ENCODE results near the gene WDR86.

WDR86 gene

DNA sequence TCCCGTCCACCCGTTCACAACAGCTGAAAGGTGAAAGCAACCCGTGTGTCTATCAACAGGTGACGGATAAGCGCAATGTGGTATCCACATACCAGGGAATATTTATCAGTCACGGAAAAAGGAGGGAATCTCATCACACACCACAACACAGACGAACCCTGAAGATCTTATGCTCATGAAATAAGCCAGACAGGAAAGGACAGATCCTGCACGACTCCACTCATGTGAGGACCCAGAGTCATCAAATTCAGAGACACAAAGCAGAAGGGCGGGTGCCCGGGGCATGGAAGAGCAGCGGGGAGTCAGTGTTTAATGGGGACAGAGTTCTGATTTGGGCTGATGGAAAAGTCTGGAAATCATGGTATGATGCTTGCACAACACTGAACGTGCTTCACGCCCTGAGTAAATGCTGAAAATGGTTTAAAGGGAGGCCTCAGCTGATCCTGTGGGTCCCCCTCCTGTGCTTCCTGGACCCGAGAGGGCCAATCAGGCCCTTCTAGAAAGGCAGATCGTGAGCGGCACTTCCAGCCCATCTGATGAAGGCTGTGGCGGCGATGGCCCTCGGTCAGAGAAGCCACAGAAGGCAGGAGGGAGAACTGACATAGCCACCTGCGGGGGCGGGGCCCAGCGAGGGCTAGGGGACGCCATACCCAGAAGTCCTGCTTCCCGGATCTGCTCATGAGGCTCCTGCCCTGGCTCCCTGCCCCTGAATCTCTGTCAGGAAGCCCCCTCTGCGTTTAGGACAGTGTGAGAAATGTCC is 19.1 kb downstream of the WDR86 start:
- DNase-seq, result no peak

DNA sequence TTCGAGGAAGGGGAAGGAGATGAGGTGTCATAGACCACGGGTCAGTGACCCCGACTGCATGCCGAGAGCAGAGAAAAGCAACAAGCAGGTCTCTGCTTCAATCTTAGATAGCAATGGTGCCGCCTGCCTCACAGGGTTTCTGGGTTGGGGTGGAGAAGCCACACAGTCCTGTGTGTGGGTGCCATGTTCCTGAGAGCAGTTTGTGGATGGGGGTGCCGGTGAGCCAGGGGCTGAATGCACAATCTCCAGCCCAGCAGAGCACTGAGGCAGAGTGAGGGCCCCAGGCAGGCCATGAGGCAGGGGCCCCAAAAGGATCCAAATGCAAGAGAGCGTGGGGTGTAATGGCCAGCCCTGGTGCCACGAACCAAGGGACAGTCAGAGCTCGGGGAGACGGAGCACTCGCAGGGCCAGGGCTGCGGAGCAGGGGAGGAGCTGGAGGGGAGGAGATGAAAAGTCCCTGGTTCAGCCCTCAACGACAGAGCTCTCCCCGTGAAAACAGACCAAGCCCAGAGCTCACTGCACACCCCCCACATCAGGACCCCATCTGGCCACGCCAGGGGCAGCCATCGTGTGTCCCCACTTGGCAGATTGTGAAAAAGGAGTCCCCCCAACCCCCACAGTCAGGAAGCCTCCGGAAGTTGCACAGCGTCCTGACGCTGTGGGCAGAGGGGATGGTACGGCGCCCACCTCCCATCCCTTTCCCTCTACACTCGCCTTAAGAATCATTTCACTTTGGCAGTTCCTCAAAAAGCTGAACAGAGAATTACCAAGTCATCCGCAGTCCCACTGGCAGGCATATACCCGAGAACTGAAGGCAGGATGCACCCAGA is 19.9 kb downstream of the WDR86 start:
- DNase-seq, result no peak

DNA sequence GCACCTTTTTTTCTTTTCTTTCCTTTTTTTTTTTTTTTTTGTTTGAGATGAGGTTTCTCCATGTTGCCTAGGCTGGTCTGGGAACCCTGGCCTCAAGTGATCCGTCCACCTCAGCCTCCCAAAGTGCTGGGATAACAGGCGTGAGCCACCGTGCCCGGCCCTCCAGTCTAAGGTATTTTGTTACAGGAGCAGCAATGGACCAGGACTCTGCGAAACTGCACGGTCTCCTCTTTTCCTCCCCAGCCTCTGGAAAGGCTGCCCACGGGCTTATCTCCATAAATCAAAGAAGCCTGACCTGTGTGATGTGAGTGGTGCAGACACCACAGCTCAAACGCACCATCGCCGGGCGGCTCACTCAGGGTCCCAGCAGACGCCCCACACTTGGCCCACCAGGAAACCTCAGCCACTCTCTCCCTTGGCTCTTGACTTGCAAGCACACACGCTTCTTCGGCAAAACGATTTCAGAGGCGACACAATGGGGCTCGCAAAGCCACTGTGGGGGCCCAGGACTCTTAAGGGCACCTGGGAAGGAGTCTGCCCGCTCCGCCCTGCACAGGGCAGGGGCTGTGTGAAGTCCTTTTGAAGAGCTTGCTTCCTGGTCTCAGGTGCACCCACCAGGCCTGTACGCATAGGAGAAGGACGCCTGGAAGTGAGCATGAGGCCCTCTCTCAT is 20.6 kb downstream of the WDR86 start:
- no peak for DNase-seq

DNA sequence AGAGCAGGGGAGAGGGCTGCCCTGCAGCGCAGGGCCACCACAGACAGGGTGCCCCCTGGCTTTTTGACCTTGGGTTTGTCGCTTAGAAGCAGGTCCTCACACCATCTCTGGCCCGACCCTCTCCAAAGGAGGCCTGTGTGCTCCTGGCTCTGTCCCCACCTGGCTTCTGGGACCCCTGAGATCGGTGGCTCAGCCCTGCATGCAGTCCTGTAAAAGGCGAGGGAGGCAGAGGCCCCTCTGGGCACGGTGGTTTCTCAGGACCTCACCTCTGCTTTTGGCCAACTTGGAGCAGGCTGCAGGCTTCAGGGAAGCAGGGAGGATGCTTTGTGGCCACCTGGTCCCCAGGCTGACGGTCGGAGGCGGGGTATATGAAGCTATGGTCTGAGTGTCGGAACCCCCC is 21.4 kb downstream of the WDR86 start:
- DNase-seq, result no peak

DNA sequence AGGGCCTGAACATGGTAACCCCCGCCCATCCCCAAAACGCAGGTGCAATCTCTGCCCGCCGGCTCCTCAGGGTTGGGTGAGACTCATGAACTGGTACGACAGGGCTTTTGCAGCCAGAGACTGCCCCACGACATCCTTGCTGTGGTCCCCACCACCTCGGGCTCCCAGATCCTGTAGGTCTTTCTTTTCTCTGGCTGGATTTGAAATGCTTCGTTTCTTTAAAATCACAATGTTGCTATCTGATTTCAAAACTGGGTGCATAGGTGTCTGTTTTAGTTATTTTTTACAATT is 21.9 kb downstream of the WDR86 start:
- no peak for DNase-seq

DNA sequence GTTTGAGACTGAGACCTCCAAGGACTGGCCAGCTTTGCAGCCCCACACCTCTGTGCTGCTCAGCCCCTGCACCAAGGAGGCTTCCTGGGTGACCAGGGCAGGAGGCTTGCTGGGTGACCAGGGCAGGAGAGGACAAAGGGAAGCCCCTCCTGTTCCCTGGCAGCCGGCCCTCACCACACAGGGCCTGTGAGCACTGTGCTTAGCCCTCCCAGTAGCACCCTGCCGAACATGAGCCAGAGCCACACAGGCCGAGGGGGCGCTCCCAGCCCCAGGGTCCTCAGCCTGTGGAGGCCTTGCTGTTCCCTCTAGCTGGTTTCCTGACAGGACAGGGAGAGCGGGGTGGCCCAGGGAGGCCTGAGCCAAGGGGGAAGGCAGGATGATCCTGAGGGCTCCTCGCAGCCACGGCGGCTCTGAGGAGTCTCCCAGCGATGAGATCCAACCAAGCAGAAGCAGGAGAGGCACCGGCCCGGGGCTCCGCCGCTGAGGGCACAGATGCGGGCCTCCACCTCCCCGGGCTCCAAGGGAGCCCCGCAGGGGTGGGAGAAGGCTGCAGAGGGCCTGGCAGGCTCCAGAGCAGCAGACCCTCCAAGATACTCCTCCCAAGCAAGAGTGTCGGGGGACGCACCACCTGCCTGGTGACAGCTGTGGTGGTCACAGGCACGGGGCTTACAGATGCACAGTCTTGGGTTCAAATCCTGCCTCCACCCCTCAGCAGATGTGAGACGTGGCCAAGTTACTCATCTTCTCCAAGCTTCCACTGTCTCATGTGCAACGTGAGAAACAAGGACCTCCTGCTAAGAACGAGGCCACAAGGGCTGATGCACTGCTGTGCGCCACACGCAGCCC is 22.5 kb downstream of the WDR86 start:
- no peak for DNase-seq

DNA sequence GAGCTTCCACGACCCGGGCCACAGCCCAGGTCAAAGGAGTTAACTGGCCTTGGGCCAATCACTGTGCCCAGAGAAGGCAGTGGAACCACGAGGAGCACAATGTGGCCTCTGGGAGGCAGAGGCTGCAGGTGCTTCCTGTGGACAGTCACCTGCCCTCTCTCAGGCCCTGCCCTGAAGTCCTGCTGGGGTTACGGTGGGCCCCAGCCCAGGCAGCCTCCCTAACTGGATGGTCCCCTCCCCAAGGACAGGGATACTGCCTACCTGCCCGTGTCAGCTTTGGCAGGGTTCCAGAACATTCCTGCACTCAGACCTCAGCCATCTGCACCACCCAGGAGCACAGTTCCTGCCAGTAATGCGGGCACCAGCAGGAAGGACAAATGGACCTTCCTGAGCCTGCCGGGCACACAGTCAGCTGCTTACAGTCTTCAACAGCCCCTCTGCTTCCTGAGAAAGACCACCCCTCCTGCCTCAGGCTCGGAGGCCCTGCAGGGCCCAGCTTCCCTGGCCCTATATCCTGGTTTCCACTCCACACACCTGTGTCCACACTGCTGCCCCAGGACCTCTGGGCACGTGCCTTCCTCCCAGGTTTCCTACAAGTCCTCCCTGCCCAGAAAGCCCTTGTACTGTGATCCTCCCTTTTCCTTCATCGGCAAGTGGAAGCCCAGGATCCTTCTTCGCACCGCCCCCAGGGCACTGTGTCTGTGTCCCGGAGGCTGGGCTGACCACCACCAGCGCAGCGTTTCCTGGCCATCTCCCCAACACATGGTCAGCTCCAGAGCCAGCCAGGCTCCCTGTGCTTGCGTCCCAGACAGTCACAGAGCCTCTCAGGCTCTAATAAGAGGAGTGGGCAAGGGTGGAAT is 23.3 kb downstream of the WDR86 start:
- no peak for DNase-seq

DNA sequence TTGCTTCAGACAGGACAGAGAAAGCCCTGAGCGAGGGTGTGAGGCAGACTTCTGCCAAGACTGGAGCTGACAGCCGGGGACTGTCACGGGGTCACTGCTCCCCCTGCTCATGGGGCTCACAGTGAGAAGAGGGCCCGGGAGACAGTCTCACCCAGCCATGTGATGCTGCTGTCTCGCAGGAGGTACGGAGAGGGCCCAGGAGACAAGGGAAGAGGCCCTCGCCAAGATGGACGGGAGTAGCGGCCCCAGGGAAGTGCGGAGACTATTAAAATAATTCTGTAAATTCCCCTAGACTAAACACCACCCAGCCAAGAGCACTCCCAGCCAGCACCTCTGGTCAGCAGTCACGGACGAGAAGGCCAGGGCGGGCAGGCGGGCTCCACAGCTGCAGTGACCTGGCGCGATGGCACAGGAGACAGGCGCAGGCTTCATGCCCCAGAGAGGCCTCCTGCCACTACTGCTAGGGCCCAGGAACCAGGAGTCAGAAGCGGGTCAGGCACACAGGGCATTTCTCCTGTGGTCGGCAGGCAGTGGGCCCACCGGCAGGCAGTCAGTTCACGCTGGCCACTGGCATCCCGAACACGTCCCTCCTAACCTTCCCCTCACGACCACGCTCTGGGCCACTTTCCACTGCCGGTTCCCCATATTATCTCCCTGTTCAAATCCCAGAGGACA is 24.1 kb downstream of the WDR86 start:
- no peak for DNase-seq

DNA sequence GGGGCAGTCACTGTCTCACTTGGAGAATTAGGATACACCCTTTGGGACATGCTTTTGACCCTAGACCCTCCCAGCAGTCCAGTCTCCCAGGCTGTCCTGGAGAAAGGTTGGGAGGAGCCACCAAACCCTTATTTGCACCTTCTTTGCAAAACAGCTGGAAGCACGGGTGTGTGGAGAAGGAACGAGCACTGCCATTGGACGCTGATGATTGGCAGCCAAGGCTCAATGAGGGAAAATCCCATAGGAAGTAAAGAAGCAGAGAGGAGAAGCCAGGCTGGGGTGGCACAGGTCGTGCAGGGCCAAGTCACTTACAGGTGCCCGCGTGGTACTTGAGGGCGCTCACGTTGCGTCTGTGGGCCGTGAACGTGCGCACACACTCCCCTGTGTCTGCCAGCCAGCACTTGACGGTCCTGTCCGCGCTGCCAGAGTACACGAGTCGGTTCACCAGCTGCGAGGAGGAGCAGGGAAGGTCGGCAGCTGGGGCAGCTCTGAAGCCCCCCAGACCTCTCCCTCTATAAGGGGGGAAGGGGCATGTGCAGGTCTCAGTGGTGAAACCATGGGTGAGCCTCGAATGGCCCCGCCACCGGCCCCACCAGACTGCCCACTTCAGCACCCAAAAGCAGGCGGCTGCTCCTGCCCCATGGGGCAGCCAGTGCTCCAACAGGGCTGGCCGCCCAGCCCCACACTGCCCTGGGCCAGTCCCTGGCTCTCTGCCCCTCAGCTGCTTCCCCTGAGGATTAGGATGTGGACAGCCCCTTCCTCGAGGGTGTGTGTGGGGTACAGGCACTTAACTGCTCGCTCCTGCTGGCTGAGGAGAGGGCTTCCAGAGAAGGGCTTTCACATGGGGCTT is 24.8 kb downstream of the WDR86 start:
- no peak for DNase-seq

DNA sequence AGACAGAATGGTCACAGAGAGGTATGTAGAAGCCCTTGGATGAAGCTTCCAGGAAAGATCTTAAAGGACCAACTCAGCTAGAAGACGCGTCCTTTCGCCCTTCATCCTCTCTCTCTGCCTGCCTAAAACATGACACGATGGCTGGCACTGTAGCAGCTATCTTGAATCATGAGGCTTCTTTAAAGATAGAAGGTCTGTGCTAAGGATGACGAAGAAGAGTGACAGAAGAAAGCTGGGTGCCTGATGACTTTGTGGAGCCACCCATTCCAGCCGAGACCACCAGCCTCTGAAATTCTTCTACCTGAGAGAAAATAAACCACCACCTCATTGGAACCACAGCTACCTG is 25.5 kb downstream of the WDR86 start:
- DNase-seq, result no peak

DNA sequence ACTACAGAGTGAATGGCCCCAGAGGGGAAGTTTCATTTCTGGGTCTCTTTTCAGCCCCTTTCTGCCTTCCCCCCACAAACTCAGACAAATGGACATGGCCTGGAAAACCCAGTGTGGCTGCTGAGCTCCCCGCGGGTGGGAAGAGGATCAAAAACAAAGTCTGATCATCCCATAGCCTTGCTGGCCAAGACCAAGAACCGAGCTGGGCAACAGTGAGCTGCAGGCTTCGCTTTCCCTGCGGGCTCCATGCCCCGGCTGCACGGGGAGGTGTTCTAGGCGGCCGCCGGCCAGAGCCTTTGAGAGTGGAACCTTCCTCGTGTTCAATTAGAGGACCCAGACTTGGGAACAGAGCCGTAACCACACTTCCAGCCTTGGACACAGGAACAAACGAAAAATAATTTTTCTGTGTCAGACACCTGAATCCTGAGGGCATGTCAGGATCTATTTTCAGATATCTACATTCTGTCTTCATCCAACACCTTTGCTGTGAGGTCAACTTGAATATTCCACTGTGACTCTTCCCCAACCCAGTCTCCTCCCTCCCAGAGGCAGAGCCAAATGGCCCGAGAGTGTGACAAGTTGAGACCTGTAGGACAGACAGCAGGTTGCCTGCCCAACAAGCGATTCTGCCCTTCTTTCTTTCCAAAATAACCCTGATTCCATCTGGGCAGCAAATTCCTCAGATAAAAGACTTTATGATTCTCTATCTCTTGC is 26.0 kb downstream of the WDR86 start:
- no peak for DNase-seq

DNA sequence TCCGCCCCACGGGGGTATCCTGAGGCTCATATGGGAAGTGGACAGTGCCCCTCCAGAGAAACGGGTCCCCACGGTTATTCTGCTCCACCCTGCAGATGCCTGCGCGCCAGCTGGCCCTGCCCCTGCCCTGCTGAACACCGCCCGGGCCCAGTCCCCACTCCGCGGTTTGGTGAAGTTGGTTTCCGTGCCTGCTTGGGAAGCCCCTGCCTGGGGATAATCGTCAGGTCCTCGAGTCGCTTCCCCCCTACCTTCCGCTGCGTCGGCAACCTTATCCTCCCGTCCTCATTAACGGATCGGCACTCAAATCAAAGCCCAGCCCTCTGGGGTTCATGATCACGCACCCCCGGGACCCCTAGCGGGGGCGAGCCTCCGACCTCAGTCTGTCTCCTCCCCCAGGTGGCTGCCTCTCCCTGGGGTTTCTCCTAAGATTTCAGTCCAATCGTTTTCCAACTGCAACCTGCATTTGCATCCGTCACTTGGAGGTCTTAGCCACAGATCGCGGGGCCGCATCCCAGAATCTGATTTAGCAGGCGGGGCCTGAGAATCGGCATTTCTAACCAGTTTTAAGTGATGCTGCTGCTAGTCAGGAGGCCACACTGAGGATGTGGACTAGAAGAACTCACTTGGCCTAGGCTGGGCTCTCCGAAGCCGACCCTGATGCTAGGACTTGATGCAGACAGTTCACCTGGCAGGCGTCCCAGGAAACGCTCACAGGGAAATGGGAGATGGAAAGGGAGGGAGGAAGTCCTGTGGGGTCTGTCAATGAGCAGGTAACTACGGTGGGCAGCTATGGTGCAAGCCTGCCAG is 27.6 kb downstream of the WDR86 start:
- DNase-seq, result peak; percentile 39

DNA sequence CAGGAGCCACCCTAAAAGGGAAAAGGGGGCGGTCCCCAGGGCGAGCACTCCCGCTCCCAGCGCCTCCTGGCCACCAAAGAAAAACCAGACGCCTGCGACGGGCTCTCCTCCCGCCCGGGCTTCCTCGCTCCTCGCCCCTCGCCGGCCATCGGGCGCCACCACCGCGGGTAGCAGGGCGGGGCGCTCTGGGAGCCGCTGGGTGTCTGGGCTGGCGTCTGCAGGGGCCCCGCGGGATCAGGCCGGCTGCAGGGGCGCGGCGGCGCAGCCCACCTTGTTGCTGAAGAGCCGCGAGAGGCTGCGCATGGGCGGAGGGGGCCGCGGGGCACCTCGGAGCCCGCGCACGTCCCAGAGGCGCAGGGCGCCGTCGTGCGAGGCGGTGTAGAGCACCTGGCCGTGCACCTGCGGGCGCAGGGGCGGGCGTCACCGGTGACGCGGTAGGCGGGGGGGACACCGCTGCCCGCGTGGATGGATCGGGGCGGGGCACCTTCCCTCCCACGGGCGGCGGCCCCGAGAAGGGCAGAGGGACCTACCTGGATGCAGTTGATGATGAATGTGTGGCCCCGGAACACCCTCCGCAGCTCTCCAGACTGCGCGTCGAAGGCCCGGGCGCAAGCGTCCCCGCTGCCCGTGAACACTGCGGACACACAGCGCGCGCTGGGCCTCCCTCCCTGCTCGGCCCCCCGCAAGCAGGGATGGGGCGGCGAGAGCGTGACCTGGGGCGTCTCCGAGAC is 28.3 kb downstream of the WDR86 start:
- DNase-seq, result peak; percentile 68

DNA sequence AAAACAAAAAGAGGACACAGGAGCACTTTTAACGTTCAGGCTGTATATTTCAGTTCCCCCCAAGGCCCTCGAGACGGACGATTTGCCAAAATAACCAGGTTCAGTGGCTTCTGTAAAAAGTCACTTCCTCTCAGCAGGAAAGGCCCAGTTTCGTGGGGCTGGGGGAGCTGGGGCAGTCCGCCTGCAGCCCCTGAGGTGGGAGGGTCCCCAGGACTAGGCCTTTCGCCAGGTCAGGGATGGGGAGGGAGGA is 28.8 kb downstream of the WDR86 start:
- DNase-seq, result no peak

DNA sequence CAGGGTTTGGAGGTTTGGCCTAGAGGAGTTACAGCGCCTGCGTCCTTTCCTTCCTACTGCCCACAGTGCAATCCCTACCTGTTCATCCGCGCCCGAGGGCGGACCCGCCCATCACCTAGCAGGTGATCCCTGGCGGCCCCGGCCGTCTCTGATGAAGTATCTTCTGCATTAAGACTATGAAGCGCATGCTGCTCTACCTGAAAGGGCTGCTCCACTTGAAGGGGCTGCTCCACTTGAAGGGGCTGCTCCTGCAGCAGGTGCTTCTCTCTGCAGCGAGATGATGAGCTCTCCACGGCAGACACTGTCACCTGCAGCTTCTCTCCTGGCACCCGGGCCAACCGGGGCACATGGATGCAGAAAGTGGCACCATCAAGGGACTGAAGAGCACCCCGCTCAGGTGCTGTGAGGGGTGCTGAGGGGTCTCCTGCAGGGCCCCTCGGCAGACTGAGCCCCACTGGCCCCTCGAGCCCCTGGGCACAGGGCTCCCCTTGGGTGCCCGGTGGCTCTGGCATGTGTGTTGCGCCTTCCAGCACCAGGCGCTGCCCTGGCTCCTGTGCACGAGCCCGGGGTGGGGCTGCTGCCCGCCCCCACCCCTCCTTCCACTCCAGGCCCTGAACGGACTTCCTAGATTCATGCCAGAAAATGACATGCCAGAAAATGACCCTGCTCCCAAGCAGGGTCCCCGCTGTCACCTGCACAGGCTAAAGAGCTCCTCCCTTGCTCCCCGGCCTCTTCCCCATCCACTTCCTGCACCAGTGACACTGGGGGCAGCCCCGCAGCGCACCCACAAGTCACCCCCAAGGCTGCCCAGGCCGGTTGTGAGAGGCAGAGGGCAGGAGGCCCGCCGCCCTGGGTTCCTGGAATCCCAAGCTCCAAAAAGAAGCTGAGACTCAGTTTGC is 29.4 kb downstream of the WDR86 start:
- DNase-seq, result no peak

DNA sequence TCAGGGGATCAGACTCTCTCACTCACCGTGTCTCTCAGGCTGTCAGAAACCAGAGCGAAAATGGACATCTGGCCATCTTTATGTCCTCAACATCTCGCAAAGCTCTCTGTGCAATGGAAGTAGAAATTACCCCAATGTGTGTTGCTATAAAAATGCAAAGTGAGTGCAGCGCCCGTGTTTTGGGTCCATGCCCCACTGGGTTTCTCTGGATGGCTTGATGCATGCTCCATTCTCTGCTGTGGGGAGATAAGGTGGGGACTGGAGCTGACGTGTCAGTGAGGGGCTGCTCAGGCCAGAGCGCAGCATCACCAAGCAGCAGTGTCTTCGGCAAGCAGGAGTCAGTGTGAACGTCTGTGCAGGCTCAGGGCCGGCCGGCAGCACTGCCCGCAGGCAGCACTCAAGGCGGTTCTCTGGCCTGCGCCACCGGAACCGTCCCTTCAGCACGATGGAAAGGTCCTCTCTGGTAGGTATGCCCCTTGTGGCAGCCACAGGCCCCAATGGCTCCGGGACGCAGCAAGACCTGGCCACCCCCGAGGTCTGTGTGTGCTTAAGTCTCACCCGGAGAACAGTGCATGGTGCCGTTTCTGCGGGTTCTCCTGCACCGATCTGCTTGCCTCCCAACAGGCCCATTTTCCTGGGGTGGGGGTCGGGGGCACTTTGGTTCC is 30.2 kb downstream of the WDR86 start:
- DNase-seq, result no peak

DNA sequence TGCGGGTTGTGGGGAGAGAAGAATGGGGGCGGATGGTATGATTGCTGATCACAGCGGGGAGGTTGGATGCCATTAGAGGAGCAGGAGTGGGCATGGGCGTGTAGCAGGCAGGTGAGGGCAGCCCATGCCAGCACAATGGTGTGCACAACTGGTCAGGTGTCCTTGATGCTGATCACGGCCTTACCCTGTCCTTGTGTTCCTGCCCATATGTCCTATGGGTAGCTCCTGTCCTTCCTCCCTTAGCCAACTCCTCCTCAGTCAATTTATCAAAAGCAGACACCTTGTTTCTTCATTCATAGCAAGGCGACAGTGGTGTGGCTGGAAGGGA is 30.7 kb downstream of the WDR86 start:
- DNase-seq, result no peak

Data from activated CD4-positive, alpha-beta T cell treated with anti-CD3 and anti-CD28 coated beads, Interleukin-2, amount 50 U/mL, for 1 hour (primary cell).